Stimulated activated CD8-positive, alpha-beta memory T cell treated with anti-CD3 and anti-CD28 coated beads, Interleukin-7, amount 100 ng/mL, for 24 hours (primary cell): ENCODE results near the gene ZNF280B.
"Not testable (repeated sequence)": the region's sequence is repeated elsewhere in the genome, so short reads cannot be mapped to it uniquely, and the experiment has no call there.

ENCODE experiments used
- DNase-seq: peaks from one replicate; pipeline ENCODE4 v3.0.0-alpha.2; 2020; ENCODE audit warnings: low read depth

The ZNF280B gene

DNA sequence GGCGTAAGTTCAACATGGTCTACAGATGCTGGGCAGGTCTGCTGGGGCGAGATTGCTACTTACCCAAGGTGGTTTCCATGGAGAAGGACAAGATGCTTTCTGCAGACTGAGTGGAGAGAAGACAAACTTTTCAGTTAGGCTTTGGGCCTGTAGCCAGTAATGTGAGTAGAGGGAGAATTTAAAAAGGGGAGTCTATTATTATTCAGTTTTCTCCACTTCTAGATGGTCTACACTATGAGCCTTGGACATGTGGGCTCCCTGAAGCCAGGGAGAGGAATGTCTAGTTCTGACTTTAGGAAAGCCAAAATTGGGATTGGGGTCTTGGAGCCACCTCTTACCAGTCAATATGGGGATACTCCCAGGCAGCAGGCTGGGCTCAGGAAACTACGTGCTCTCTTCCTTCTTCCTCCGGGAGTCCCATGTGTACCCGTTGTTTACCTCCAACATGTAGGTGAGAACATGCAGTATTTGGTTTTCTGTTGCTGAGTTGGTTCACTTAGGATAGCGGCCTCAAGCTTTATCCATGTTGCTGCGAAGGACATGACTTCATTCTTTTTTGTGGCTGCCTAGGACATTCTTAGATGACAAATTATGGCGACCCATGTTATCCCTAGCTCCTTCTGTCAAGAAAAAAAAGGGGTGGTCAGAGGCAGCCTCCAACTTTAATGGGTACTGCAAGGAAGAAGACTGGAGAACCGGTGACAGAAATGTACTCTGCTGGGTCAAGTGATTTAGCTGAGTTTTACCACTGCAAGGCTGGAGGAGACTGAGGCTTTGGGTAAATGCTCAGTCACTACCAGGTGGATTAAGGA is 26.3 kb upstream of the ZNF280B start:
- DNase-seq: no peak

DNA sequence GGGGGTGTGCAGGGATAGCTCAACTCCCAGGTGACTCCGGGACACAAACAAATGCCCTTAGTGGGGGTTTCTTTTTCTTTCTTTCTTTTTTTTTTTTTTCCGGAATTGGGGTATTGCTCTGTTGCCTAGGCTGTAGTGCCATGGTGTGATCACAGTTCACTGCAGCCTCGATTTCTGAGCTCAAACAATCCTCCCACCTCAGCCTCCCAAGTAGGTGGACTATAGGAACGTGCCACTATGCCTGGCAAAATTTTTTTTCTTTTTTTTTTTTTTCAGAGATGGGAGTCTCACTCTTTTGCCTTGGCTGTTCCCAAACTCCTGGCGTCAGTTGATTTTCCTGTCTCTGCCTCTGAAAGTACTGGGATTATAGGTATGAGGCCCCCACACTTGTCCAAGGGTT is 25.3 kb upstream of the ZNF280B start:
- no peak for DNase-seq

GRCh38 chr22:22533417-22533816 is 24.9 kb upstream of the ZNF280B start:
- DNase-seq: no peak

- DNase-seq: not testable (repeated sequence)
Observed at GRCh38 chr22:22532547-22533071, 24.1 kb upstream of the ZNF280B start.

DNA sequence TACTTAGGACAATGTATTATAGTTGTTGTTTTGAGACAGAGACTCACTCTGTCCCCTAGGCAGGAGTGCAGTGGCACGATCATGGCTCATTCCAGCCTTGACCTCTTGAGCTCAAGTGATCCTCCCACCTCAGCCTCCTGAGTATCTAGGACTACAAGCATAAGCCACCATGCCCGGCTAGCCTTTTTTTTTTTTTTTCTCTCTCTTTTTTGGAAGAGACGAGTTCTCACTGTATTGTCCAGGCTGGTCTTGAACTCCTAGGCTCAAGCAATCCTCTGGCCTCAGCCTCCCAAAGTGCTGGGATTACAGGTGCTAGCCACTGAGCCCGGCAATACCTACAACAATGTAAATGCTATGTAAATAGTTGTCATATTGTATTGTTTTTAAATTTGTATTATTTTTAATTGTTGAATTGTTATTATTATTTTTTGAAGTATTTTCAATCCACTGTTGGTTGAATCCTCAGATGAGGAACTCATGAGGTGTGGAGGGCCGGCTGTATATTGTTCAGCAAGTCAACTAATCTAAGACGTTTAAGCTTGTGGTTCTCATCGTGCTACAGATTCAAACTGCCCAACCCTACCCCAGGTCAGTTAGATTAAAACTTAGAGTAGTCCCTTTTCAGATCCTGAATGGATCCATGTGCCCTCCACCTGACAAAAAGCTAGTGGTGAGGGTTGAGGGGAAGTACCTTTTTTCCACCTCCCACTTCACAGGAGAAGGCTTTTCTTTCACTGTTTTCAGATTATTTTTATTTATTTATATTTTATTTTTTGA is 23.4 kb upstream of the ZNF280B start:
- no peak for DNase-seq

- DNase-seq: no peak
Observed at GRCh38 chr22:22528780-22529179, 20.2 kb upstream of the ZNF280B start.

DNA sequence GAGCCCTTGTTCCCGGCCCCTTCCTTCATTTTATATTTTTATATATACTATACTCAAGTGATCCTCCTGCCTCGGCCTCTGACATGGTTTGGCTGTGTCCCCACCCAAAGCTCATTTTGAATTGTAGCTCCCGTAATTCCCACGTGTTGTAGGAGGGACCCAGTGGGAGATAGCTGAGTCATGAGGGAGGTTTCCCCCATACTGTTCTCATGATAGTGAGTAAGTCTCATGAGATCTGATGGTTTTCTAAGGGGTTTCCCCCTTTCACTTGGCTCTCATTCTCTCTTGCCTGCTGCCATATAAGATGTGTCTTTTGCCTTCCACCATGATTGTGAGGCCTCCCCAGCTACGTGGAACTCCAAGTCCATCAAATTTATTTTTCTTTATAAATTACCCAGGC is 18.8 kb upstream of the ZNF280B start:
- DNase-seq: no peak

GRCh38 chr22:22526125-22526912 is 17.8 kb upstream of the ZNF280B start:
- no peak for DNase-seq

GRCh38 chr22:22523494-22523893 is 15.0 kb upstream of the ZNF280B start:
- DNase-seq: no peak

DNA sequence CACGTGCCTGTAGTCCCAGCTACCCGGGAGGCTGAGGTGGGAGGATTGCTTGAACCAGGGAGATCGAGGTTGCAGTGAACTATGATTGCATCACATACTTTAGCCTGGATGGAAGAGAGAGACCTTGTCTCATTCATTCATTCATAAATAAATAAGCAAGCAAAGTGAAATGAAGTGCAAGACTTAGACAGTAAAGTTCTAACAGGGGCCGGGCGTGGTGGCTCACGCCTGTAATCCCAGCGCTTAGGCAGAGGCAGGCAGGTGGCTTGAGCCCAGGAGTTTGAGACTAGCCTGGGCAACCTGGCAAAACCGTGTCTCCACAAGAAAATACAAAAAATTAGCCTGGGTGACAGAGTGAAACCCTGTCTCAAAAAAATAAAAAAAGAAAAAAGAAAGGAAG is 13.1 kb upstream of the ZNF280B start:
- no peak for DNase-seq

DNA sequence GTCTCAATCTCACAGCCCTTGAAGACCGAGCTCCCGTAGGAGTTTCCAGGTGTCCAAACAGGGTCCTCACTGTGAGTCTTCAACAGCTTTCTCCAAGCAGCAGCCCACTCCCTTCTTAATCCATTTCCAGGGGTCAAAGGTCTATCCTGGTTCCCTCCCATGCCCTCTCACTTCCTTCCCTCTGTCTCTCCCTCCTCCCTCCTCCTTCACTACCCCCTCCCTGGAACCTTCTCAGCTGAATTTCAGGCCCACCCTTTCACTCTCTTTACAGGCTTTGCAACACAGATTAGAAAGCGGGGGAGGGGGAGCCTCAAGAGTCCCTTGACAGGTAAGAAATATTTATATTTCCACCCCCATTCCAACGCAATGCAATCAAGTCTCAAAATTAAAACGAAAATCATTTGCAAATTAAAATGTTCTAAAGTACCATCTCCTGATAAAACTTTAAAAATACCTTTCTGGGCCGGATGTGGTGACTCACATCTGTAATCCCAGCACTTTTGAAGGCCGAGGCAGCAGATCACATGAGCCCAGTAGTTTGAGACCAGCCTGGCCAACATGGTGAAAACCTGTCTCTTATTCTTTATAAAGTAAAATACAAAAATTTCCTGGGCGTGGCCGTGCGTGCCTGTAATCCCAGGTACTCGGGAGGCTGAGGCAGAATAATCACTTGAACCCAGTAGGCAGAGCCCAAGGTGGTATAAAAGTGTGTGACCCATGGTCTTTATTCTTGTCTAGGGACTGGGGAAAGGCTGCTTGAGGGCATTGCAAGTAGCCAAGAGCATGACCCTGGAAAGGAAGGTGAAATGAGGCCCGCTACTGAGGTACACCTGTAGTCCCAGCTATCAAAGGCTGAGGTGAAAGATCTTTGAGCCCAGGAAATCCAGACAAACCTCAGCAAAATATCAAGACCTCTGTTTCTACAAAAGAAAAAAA is 12.4 kb upstream of the ZNF280B start:
- no peak for DNase-seq

- no peak for DNase-seq
Observed at GRCh38 chr22:22520020-22520656, 11.6 kb upstream of the ZNF280B start, which contains the start of gene ZNF280A. Gene ZNF280A (minus strand): TSS chr22:22520270. CDS start chr22:22515630, 4,640 bp downstream.

GRCh38 chr22:22519591-22519990 is 11.0 kb upstream of the ZNF280B start:
- DNase-seq: no peak

- no peak for DNase-seq
Observed at GRCh38 chr22:22516992-22517391, 8.4 kb upstream of the ZNF280B start.

- DNase-seq: no peak
Observed at GRCh38 chr22:22515890-22516289, 7.3 kb upstream of the ZNF280B start.

DNA sequence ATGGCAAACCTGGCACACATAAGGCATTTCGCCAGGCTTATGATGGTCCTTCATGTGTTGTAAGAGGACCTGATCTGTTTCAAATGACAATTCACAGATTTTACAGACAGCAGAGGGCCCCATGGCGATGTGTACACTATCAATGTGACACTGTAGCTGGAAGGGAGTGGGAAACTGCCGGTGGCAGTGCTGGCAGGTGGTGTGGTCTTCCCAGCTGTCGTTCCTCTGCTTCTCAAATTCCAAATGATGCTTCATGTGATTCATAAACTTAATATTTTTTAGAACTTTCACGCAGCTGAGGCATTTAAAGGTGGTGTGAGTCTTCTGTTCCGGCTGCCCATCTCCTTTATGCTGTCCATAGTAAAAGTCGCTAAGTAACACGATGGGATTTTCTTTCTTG is 5.9 kb upstream of the ZNF280B start:
- not testable (repeated sequence) for DNase-seq

- no peak for DNase-seq
Observed at GRCh38 chr22:22513619-22514018, 5.1 kb upstream of the ZNF280B start.

DNA sequence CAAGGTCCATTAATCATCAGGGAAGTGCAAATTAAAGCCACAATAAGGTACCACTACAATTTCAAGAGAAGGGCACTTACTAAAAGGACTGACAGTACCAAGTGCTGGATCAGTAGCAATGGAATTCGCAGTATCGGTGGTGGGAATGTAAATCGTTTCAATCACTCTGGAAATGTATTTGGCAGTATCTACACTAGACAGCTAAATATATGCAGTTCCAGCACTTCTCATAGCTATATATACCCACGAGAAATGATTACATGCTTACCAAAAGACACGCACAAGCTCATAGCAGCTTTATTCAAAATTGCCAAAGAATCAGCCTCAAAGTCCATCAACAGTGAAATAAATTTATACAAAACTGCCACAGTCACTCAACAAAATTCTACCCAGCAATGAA is 4.4 kb upstream of the ZNF280B start:
- no peak for DNase-seq

DNA sequence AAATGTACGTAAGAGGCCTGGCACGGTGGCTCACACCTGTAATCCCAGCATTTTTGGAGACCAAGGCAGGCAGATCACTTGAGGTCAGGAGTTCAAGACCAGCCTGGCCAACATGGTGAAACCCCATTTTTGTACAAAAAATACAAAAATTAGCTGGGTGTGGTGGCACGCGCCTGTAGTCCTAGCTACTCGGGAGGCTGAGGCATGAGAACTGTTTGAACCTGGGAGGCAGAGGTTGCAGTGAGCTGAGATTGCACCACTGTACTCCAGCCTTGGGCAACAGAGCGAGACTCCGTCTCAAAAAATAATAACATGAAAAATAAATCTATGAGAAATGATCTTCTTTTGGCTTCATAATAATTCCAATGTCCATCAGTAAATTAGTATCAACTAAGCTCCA is 2.3 kb upstream of the ZNF280B start:
- DNase-seq: not testable (repeated sequence)

- not testable (repeated sequence) for DNase-seq
Observed at GRCh38 chr22:22509912-22510311, 1.4 kb upstream of the ZNF280B start.
